K562 (cell line): ENCODE measurements around the gene ANKRD1. TPM values are rescaled to one million over a fixed set of nuclear protein-coding genes. Genes with fewer than 3 reads are reported as not detected.

ENCODE experiments used
- ATAC-seq: fragments of 200-7000 bp; cut with Tn5 transposase; 3 replicates; pipeline ENCODE4 v1.9.1; 2020; ENCODE audit warnings: moderate library complexity
- BruUV-seq: library from RNA; stranded (reverse); fragments of 400-500 nt; replicated peaks from 2 replicates; lab custom pipeline; 2021; lab: Mats Ljungman, UMichigan
- CTCF ChIA-PET: fragments of 300-600 bp; formaldehyde crosslinking; extraction: SDS; loops from one replicate; lab custom pipeline; 2021; ENCODE audit warnings: low intra/inter-chr PET ratio; lab: Yijun Ruan, JAX
- POLR2A ChIA-PET: fragments of 300-600, 350-650 bp; sonication (Branson Sonifier 250); formaldehyde crosslinking; extraction: SDS; loops from one replicate; lab custom pipeline; 2021; ENCODE audit warnings: antibody characterized with exemption, inconsistent platforms; lab: Yijun Ruan, JAX
- DNase-seq, 4 experiments: peaks; one replicate each; pipeline versions ENCODE4 v3.0.0 to v3.0.0-alpha.2; 2011 to 2018; ENCODE audit warnings: low spot score in 3 of 4, mixed read lengths in 3 of 4; ENCODE audit errors: extremely low read depth in 1 of 4
- FAIRE-seq: peaks from 2 replicates; lab custom pipeline; 2011; peaks lifted over from hg19 to GRCh38; lab: Jason Lieb, UNC
- H2AFZ ChIP-seq: 2 replicates; pipeline ENCODE4 v1.6.0; 2011; ENCODE audit warnings: low read depth, low read length, control low read depth, inconsistent platforms
- H3K27ac ChIP-seq: fragments of 200-600 bp; 3 replicates; pipeline ENCODE4 v1.8.0; 2011; ENCODE audit warnings: low read depth, mild to moderate bottlenecking, control low read depth, inconsistent platforms, low read length, moderate library complexity, mixed read lengths; ENCODE audit errors: extremely low read depth
- H3K27me3 ChIP-seq, 2 experiments: fragments of 300-600 bp in 1 of 2; 2 replicates in 1 of 2; 3 replicates in 1 of 2; pipeline versions ENCODE4 v1.6.0 to v1.8.0; 2011; ENCODE audit warnings: inconsistent platforms in 2 of 2, low read length in 2 of 2, mild to moderate bottlenecking in 1 of 2, mixed read lengths in 1 of 2, moderate library complexity in 1 of 2; ENCODE audit not compliant: control insufficient read depth in 2 of 2, insufficient read depth in 2 of 2
- H3K36me3 ChIP-seq: fragments of 300-600 bp; 3 replicates; pipeline ENCODE4 v1.8.0; 2011; ENCODE audit warnings: mild to moderate bottlenecking, low read length, inconsistent platforms; ENCODE audit not compliant: control insufficient read depth, insufficient read depth
- H3K4me1 ChIP-seq, 2 experiments: fragments of 200-600 bp in 1 of 2; replicated peaks in 1 of 2; 2 replicates in 1 of 2; 3 replicates in 1 of 2; pipeline versions ENCODE4 v1.5.1 to v1.8.0; 2011; ENCODE audit warnings: inconsistent platforms in 2 of 2, low read length in 2 of 2, mild to moderate bottlenecking in 1 of 2, mixed read lengths in 1 of 2, moderate library complexity in 1 of 2; ENCODE audit not compliant: control insufficient read depth in 2 of 2, insufficient read depth in 2 of 2
- H3K4me2 ChIP-seq: 2 replicates; pipeline ENCODE4 v1.6.1; 2011; ENCODE audit warnings: low read length, control low read depth, inconsistent platforms, mixed read lengths; ENCODE audit not compliant: insufficient read depth
- H3K4me3 ChIP-seq: fragments of 200-600 bp; sonication (generic), shearing (Covaris generic); 2 replicates; pipeline ENCODE4 v1.5.1; 2016; ENCODE audit warnings: control low read depth, inconsistent platforms
- H3K79me2 ChIP-seq: fragments of 200-600 bp; 3 replicates; pipeline ENCODE4 v1.8.0; 2011; ENCODE audit warnings: low read length, inconsistent platforms; ENCODE audit not compliant: control insufficient read depth, insufficient read depth
- H3K9ac ChIP-seq, 2 experiments: 2 replicates each; pipeline versions ENCODE4 v1.6.0 to v1.6.1; 2011; ENCODE audit warnings: low read depth in 2 of 2, low read length in 2 of 2, control low read depth in 1 of 2, inconsistent platforms in 1 of 2, mild to moderate bottlenecking in 1 of 2, mixed read lengths in 1 of 2; ENCODE audit not compliant: insufficient read depth in 1 of 2
- H3K9me1 ChIP-seq: one replicate; pipeline ENCODE4 v1.6.0; 2011; ENCODE audit warnings: inconsistent platforms, mild to moderate bottlenecking, low read length, moderate library complexity; ENCODE audit not compliant: control insufficient read depth, insufficient read depth
- H3K9me3 ChIP-seq: replicated peaks from 2 replicates; pipeline ENCODE4 v1.5.1; 2011; ENCODE audit warnings: low read depth, low read length, inconsistent platforms; ENCODE audit not compliant: control insufficient read depth, insufficient read depth
- H4K20me1 ChIP-seq: replicated peaks from 2 replicates; pipeline ENCODE4 v1.6.1; 2011; ENCODE audit warnings: low read length, inconsistent platforms, mixed read lengths; ENCODE audit not compliant: control insufficient read depth, insufficient read depth
- ARHGAP35 ChIP-seq: fragments of 450-650 bp; IDR thresholded peaks from 2 replicates; pipeline ENCODE4 v1.6.1; 2018; ENCODE audit not compliant: partially characterized antibody
- BRCA1 ChIP-seq, 2 experiments: fragments of 450-650 bp in 1 of 2; sonication (generic) in 1 of 2; formaldehyde crosslinking in 1 of 2; IDR thresholded peaks; 2 replicates each; pipeline versions ENCODE4 v1.5.0 to v1.6.1; 2017 to 2020; ENCODE audit warnings: mild to moderate bottlenecking in 1 of 2, missing genetic modification reagents in 1 of 2
- BRF1 ChIP-seq: IDR thresholded peaks from 3 replicates; pipeline ENCODE4 v1.6.1; 2011; ENCODE audit warnings: borderline replicate concordance, mild to moderate bottlenecking; ENCODE audit not compliant: insufficient read length; ENCODE audit errors: extremely low read depth
- CBX2 ChIP-seq: fragments of 200-600 bp; sonication (generic); IDR thresholded peaks from one replicate; pipeline ENCODE4 v1.6.1; 2012; ENCODE audit warnings: mild to moderate bottlenecking, low read length, inconsistent platforms; ENCODE audit not compliant: insufficient read depth, poor library complexity, severe bottlenecking
- GATAD2B ChIP-seq: fragments of 450-650 bp; IDR thresholded peaks from 2 replicates; pipeline ENCODE4 v1.6.1; 2017; ENCODE audit warnings: mild to moderate bottlenecking, borderline replicate concordance
- ILK ChIP-seq: fragments of 450-650 bp; IDR thresholded peaks from 2 replicates; pipeline ENCODE4 v1.6.1; 2016; ENCODE audit warnings: missing genetic modification characterization, low read depth, mild to moderate bottlenecking, missing compliant biosample characterization, moderate library complexity, borderline replicate concordance
- KAT8 ChIP-seq: fragments of 450-650 bp; IDR thresholded peaks from 2 replicates; pipeline ENCODE4 v1.6.1; 2016; ENCODE audit warnings: low read depth, mild to moderate bottlenecking
- LCOR ChIP-seq: sonication (generic); formaldehyde crosslinking; IDR thresholded peaks from 2 replicates; pipeline ENCODE4 v1.8.0; 2022; ENCODE audit warnings: mild to moderate bottlenecking, missing genetic modification reagents
- MCM7 ChIP-seq, 2 experiments: fragments of 450-650 bp; IDR thresholded peaks; 2 replicates each; pipeline ENCODE4 v1.6.1; 2016 to 2018
- MTA3 ChIP-seq: fragments of 450-650 bp; formaldehyde crosslinking; IDR thresholded peaks from 2 replicates; pipeline ENCODE4 v1.6.1; 2017; ENCODE audit warnings: mild to moderate bottlenecking, borderline replicate concordance
- MTF1 ChIP-seq: fragments of 250-450 bp; sonication (Bioruptor Pico); IDR thresholded peaks from 2 replicates; pipeline ENCODE4 v1.9.0; 2021; ENCODE audit warnings: moderate library complexity, mild to moderate bottlenecking, inconsistent platforms, borderline replicate concordance
- NEUROD1 ChIP-seq: fragments of 150-350 bp; IDR thresholded peaks from 2 replicates; pipeline ENCODE4 v1.6.1; 2014; ENCODE audit warnings: borderline replicate concordance, low read length, low read depth; ENCODE audit not compliant: partially characterized antibody
- NFATC3 ChIP-seq: fragments of 450-650 bp; IDR thresholded peaks from 2 replicates; pipeline ENCODE4 v1.6.1; 2017; ENCODE audit warnings: mild to moderate bottlenecking
- NFRKB ChIP-seq: fragments of 450-650 bp; IDR thresholded peaks from 2 replicates; pipeline ENCODE4 v1.6.1; 2016; ENCODE audit warnings: low read depth
- NFXL1 ChIP-seq: fragments of 450-650 bp; formaldehyde crosslinking; IDR thresholded peaks from 2 replicates; pipeline ENCODE4 v1.4.0; 2021; ENCODE audit warnings: mild to moderate bottlenecking
- PRMT5 ChIP-seq: sonication (generic); formaldehyde crosslinking; IDR thresholded peaks from 2 replicates; pipeline ENCODE4 v1.5.0; 2020; ENCODE audit warnings: missing genetic modification reagents
- SAFB2 ChIP-seq: fragments of 200-400 bp; formaldehyde crosslinking; IDR thresholded peaks from 2 replicates; pipeline ENCODE4 v1.6.1; 2018; ENCODE audit warnings: borderline replicate concordance, low read length, low read depth, moderate library complexity; ENCODE audit not compliant: severe bottlenecking
- SMARCA5 ChIP-seq: fragments of 450-650 bp; IDR thresholded peaks from 2 replicates; pipeline ENCODE4 v1.6.1; 2016
- TARDBP ChIP-seq: fragments of 450-650 bp; IDR thresholded peaks from 2 replicates; pipeline ENCODE4 v1.6.1; 2016
- ZNF197 ChIP-seq: fragments of 200-800 bp; sonication (Bioruptor generic); IDR thresholded peaks from 2 replicates; pipeline ENCODE4 v1.6.1; 2016; ENCODE audit warnings: low read depth, missing genetic modification characterization, missing compliant biosample characterization
- ZNF436 ChIP-seq: fragments of 250-450, 450-650 bp; sonication (Bioruptor Pico); formaldehyde crosslinking; IDR thresholded peaks from 2 replicates; pipeline ENCODE4 v1.7.0; 2020; ENCODE audit warnings: mild to moderate bottlenecking
- ZNF785 ChIP-seq: fragments of 250-450 bp; sonication (Bioruptor Pico); IDR thresholded peaks from 2 replicates; pipeline ENCODE4 v1.4.0; 2020; ENCODE audit warnings: mild to moderate bottlenecking
- ZZZ3 ChIP-seq: fragments of 450-650 bp; IDR thresholded peaks from 2 replicates; pipeline ENCODE4 v1.6.1; 2016; ENCODE audit warnings: antibody characterized with exemption, mild to moderate bottlenecking, moderate library complexity
- WGBS: fragments of 100-300 bp; shearing (Covaris generic); methylation state at CpG from one replicate; pipeline ENCODE4 v1.1.6; 2016; ENCODE audit warnings: low coverage, mixed read lengths; ENCODE audit not compliant: insufficient coverage; ENCODE audit errors: missing lambda C conversion rate; 5-methylcytosine and 5-hydroxymethylcytosine counted together
- in situ Hi-C: fragments of 300-500 bp; cut with MboI; formaldehyde crosslinking; loops from 4 replicates; pipeline ENCODE4 v1.15.0; 2018; ENCODE audit warnings: inconsistent platforms, mixed read lengths
- intact Hi-C: fragments of 100-400 bp; cut with micrococcal nuclease; formaldehyde crosslinking; loops from 2 replicates; pipeline ENCODE4 v1.14.2; 2022
- polyA plus RNA-seq, 8 experiments: library from polyadenylated mRNA; depleted of rRNA in 4 of 8; stranded (reverse) in 5 of 8; unstranded in 3 of 8; fragments of >200 nt; fragmentation: Nextera tagmentation in 2 of 8; fragmentation: Illumina TruSeq in 1 of 8; extraction: Ambion mirVana in 2 of 8; extraction: Trizol in 1 of 8; gene quantifications; 2 replicates each; pipeline versions ENCODE4 v1.2.1 to v1.2.3, GENCODE V29; 2011 to 2014; ENCODE audit warnings: inconsistent platforms in 1 of 8, missing spikeins in 1 of 8
- total RNA-seq, 7 experiments: library from RNA; depleted of rRNA in 6 of 7; stranded (reverse); fragments of >200 nt in 6 of 7; fragmentation: Illumina TruSeq in 2 of 7; extraction: Trizol in 2 of 7; gene quantifications; 2 replicates each; pipeline versions ENCODE4 v1.2.1 to v1.2.3, GENCODE V29; 2011 to 2021; ENCODE audit warnings: low replicate concordance in 1 of 7

The ANKRD1 gene
- total and polyA plus RNA-seq, 9 of the 15 experiments (the other 6 are each of a cell fraction or from before 2014, with no cell fraction given): not detected

- no peak overlapping the region for H3K4me3 ChIP-seq
Measured at GRCh38 chr10:90924552-90924951, 3.7 kb upstream of the ANKRD1 start.

GRCh38 chr10:90923111-90923731, 2.3 kb upstream of the ANKRD1 start:
- no peaks in the 10 kb centered on the region for H4K20me1 ChIP-seq
- DNase-seq (no peak), FAIRE-seq (no peak), ATAC-seq (no peak)
- WGBS: 3% methylated on average over 2 of the region's 2 CpGs
- ChIA-PET POLR2A (no interaction called here), CTCF (no interaction called here)
- no peaks in the 10 kb centered on the region for H3K4me1 ChIP-seq
- no TSS peak for BruUV-seq
- H3K4me3 ChIP-seq: no peak overlapping the region
- H3K27me3 ChIP-seq: no peaks in the 10 kb centered on the region; a peak in 1 of 5 replicates
- H3K9me3 ChIP-seq: no peaks in the 10 kb centered on the region
- in situ Hi-C loops (loop anchor here (25.0 kb wide), 1 partner anchor 989 kb away; the partner anchor contains the start of genes BTAF1 and FGFBP3), intact Hi-C loops (no loop called here)
- no peaks in the 10 kb centered on the region for H3K79me2 ChIP-seq
- H3K9me1 ChIP-seq: no peaks in the 10 kb centered on the region
- H3K9ac ChIP-seq: no peak overlapping the region
- no peaks in the 10 kb centered on the region for H3K36me3 ChIP-seq
- H3K4me2 ChIP-seq: no peak overlapping the region
- no peak overlapping the region for H3K27ac ChIP-seq
- H2AFZ ChIP-seq: no peak overlapping the region
- TF ChIP-seq ZNF197: no peak
- TF ChIP-seq GATAD2B: no peak
- no peak for TF ChIP-seq MTA3
- no peak for TF ChIP-seq ARHGAP35
- no peak for TF ChIP-seq ZZZ3
- TF ChIP-seq ZNF436: no peak
- no peak for TF ChIP-seq KAT8
- no peak for TF ChIP-seq NFRKB
- no peak for TF ChIP-seq NFATC3
- no peak for TF ChIP-seq MTF1 (CRISPR knock-in tag)
- TF ChIP-seq TARDBP: no peak
- no peak for TF ChIP-seq SAFB2
- TF ChIP-seq BRF1: no peak
- TF ChIP-seq ILK (tag): no peak
- TF ChIP-seq CBX2: no peak
- TF ChIP-seq NFXL1: no peak

More at GRCh38 chr10:90924552-90924951, 3.7 kb upstream of the ANKRD1 start:
- no TSS peak for BruUV-seq
- H3K27me3 ChIP-seq: peaks cover 0 to 5% of the 10 kb centered on the region in 2 experiments; a peak in 2 of 5 replicates
- POLR2A ChIA-PET: no interaction called here
- no peak overlapping the region for H3K4me2 ChIP-seq
- CTCF ChIA-PET: no interaction called here
- no peaks in the 10 kb centered on the region for H3K36me3 ChIP-seq
- H3K9ac ChIP-seq: no peak overlapping the region
- ATAC-seq (no peak), FAIRE-seq (no peak), DNase-seq (no peak)
- no peaks in the 10 kb centered on the region for H3K9me1 ChIP-seq
- H3K79me2 ChIP-seq: no peaks in the 10 kb centered on the region
- H2AFZ ChIP-seq: no peak overlapping the region
- no peaks in the 10 kb centered on the region for H3K4me1 ChIP-seq
- TF ChIP-seq BRCA1 (IDR thresholded peaks at IDR 0.05) (no peak), BRCA1 (CRISPR knock-in tag; IDR thresholded peaks at IDR 0.05) (no peak), SMARCA5 (no peak), ZNF785 (CRISPR knock-in tag) (no peak), MCM7 (IDR thresholded peaks at IDR 0.05) (no peak), PRMT5 (CRISPR knock-in tag) (no peak), LCOR (no peak), NEUROD1 (no peak)
- WGBS: 0% methylated on average over 2 of the region's 3 CpGs
- H3K27ac ChIP-seq: no peak overlapping the region
- H4K20me1 ChIP-seq: no peaks in the 10 kb centered on the region
- in situ Hi-C loops: loop anchor here (25.0 kb wide), 1 partner anchor 988 kb away; the partner anchor contains the start of genes BTAF1 and FGFBP3
- H3K9me3 ChIP-seq: no peaks in the 10 kb centered on the region
- intact Hi-C loops: no loop called here
